ENCODE measurements around the gene TSPAN7. TPM values are rescaled to one million over a fixed set of nuclear protein-coding genes. Genes with fewer than 3 reads are reported as not detected.

Gene TSPAN7
- total RNA-seq, 1 experiment from 2014 or later, result not detected

DNA sequence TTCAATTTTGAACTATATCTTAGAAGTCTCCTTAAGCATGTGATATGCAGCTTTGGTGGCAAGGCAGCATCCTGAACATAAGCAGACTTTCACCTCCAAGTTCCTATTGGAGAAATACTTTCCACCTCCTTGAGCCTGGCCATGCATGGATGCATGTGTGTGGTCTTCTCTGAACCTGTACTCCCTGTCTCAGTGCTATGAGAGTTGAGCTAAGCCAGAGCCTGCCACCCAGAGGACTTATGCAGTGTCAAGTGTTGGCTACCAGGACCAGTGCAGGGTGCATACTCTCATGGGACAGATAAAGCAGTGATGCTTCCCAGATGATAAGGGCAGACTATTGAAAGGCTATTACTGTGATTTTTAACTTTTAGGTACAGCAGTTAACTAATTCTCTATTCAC is 105.6 kb downstream of the TSPAN7 start:
- Histone ChIP-seq H3K27me3 (ENCODE audit: insufficient read depth, low read depth) (no peaks in the 10 kb centered on the region), H2AFZ (no peak overlapping the region), H3F3A (ENCODE audit: insufficient read depth, low read depth) (no peaks in the 10 kb centered on the region), H3K4me1 (replicated peaks; ENCODE audit: insufficient read depth) (no peaks in the 10 kb centered on the region), H3K4me3 (no peak overlapping the region), H3K4me2 (no peak overlapping the region), H3K79me2 (ENCODE audit: low read depth) (no peaks in the 10 kb centered on the region), H3K9me2 (ENCODE audit: insufficient read depth) (no peaks in the 10 kb centered on the region), H3K36me3 (ENCODE audit: low read depth) (no peaks in the 10 kb centered on the region), H3K27ac (no peak overlapping the region), H3K9me3 (ENCODE audit: insufficient read depth, low read depth) (no peaks in the 10 kb centered on the region), H4K20me1 (ENCODE audit: insufficient read depth) (no peaks in the 10 kb centered on the region)
- DNase-seq, result no peak
- CTCF ChIA-PET, result no interaction called here
- no TSS peak for BruUV-seq (replicated peaks)
- POLR2A ChIA-PET (ENCODE audit: unreplicated experiment), result no interaction called here
- TF ChIP-seq, protein P1, sequence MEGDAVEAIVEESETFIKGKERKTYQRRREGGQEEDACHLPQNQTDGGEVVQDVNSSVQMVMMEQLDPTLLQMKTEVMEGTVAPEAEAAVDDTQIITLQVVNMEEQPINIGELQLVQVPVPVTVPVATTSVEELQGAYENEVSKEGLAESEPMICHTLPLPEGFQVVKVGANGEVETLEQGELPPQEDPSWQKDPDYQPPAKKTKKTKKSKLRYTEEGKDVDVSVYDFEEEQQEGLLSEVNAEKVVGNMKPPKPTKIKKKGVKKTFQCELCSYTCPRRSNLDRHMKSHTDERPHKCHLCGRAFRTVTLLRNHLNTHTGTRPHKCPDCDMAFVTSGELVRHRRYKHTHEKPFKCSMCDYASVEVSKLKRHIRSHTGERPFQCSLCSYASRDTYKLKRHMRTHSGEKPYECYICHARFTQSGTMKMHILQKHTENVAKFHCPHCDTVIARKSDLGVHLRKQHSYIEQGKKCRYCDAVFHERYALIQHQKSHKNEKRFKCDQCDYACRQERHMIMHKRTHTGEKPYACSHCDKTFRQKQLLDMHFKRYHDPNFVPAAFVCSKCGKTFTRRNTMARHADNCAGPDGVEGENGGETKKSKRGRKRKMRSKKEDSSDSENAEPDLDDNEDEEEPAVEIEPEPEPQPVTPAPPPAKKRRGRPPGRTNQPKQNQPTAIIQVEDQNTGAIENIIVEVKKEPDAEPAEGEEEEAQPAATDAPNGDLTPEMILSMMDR (conservative IDR thresholded peaks at IDR 0.05), result no peak
- TF ChIP-seq EZH2 (IDR thresholded peaks at IDR 0.05; ENCODE audit: low read depth), result no peak
- intact Hi-C loops (cut with micrococcal nuclease; ENCODE audit: unreplicated experiment), result no loop called here

GRCh38 chrX:38668771-38669170 is 107.4 kb downstream of the TSPAN7 start:
- intact Hi-C loops (cut with micrococcal nuclease; ENCODE audit: unreplicated experiment), result no loop called here
- no peak for DNase-seq
- H3K4me1 ChIP-seq (replicated peaks; ENCODE audit: insufficient read depth), result no peaks in the 10 kb centered on the region
- no peaks in the 10 kb centered on the region for H3K79me2 ChIP-seq (ENCODE audit: low read depth)
- CTCF ChIA-PET, result no interaction called here
- TF ChIP-seq, protein P1 (conservative IDR thresholded peaks at IDR 0.05), result no peak
- no peak for TF ChIP-seq EZH2 (IDR thresholded peaks at IDR 0.05; ENCODE audit: low read depth)
- H2AFZ ChIP-seq, result no peak overlapping the region
- H3K27me3 ChIP-seq (ENCODE audit: insufficient read depth, low read depth), result no peaks in the 10 kb centered on the region
- POLR2A ChIA-PET (ENCODE audit: unreplicated experiment), result no interaction called here
- H3K27ac ChIP-seq, result no peak overlapping the region
- no peak overlapping the region for H3K4me3 ChIP-seq
- no peaks in the 10 kb centered on the region for H3K36me3 ChIP-seq (ENCODE audit: low read depth)
- H3K9me3 ChIP-seq (ENCODE audit: insufficient read depth, low read depth), result no peaks in the 10 kb centered on the region
- no peak overlapping the region for H3K4me2 ChIP-seq
- BruUV-seq (replicated peaks), result no TSS peak
- no peaks in the 10 kb centered on the region for H3F3A ChIP-seq (ENCODE audit: insufficient read depth, low read depth)
- no peaks in the 10 kb centered on the region for H3K9me2 ChIP-seq (ENCODE audit: insufficient read depth)
- no peaks in the 10 kb centered on the region for H4K20me1 ChIP-seq (ENCODE audit: insufficient read depth)

- Histone ChIP-seq H4K20me1 (ENCODE audit: insufficient read depth) (no peaks in the 10 kb centered on the region), H2AFZ (no peak overlapping the region), H3K9me3 (ENCODE audit: insufficient read depth, low read depth) (no peaks in the 10 kb centered on the region), H3F3A (ENCODE audit: insufficient read depth, low read depth) (no peaks in the 10 kb centered on the region), H3K4me2 (no peak overlapping the region), H3K27me3 (ENCODE audit: insufficient read depth, low read depth) (no peaks in the 10 kb centered on the region), H3K9me2 (ENCODE audit: insufficient read depth) (no peaks in the 10 kb centered on the region), H3K79me2 (ENCODE audit: low read depth) (no peaks in the 10 kb centered on the region), H3K4me3 (no peak overlapping the region), H3K36me3 (ENCODE audit: low read depth) (no peaks in the 10 kb centered on the region), H3K27ac (no peak overlapping the region), H3K4me1 (replicated peaks; ENCODE audit: insufficient read depth) (no peaks in the 10 kb centered on the region)
- intact Hi-C loops (cut with micrococcal nuclease; ENCODE audit: unreplicated experiment), result no loop called here
- DNase-seq, result no peak
- BruUV-seq (replicated peaks), result no TSS peak
- ChIA-PET CTCF (no interaction called here), POLR2A (ENCODE audit: unreplicated experiment) (no interaction called here)
- TF ChIP-seq, protein P1 (conservative IDR thresholded peaks at IDR 0.05), result no peak
- TF ChIP-seq EZH2 (IDR thresholded peaks at IDR 0.05; ENCODE audit: low read depth), result no peak
Observed at GRCh38 chrX:38669428-38669827, 108.1 kb downstream of the TSPAN7 start.
